ENCODE data around the gene PLIN1.

- no peak for TF ChIP-seq EZH2 (IDR thresholded peaks at IDR 0.05; ENCODE audit: borderline replicate concordance, low read length)
- TF ChIP-seq CTCF (conservative IDR thresholded peaks at IDR 0.05 in 1 of 2, IDR thresholded peaks at IDR 0.05 in 1 of 2; ENCODE audit: extremely low read depth in 1 of 2, insufficient read depth in 1 of 2, low read depth in 1 of 2, low read length in 2 of 2): no peak
Measured at GRCh38 chr15:89649013-89649625, 30.0 kb downstream of the PLIN1 start.
